ENCODE measurements around the gene CWF19L1. TPM values are rescaled to one million over a fixed set of nuclear protein-coding genes. Genes with fewer than 3 reads are reported as not detected.
A peak's percentile ranks its signal among the peaks of the same experiment; 100 is the strongest.

Gene CWF19L1
- total RNA-seq, 1 experiment from 2014 or later = 39.9 TPM

DNA sequence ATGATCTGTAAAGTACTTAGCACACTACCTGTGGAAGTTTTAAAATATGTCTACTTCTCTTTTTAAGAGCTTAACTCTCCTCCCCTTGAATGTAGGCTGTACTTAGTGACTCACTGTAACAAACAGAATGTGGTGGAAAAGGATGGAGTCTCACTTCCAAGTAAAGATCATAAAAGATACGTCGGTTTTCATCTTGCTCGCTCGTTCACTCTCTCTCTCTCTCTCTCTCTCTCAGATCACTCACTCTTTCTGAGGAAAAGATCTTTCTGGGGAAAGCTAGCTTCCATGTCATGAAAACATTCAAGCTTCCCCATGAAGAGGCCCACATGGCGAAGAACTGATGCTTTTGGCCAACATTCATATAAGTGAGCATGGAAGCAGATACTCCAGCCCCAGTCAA is 43.6 kb downstream of the CWF19L1 start:
- DNase-seq = no peak
- no peak overlapping the region for H3K4me3 ChIP-seq (ENCODE audit: insufficient read depth, low read depth, low read length)
- no peaks in the 10 kb centered on the region for H3K27me3 ChIP-seq (ENCODE audit: control insufficient read depth, insufficient read depth, low read length)
- peaks cover 4% of the 10 kb centered on the region for H3K36me3 ChIP-seq (replicated peaks; ENCODE audit: control insufficient read depth, insufficient read depth, low read length)

DNA sequence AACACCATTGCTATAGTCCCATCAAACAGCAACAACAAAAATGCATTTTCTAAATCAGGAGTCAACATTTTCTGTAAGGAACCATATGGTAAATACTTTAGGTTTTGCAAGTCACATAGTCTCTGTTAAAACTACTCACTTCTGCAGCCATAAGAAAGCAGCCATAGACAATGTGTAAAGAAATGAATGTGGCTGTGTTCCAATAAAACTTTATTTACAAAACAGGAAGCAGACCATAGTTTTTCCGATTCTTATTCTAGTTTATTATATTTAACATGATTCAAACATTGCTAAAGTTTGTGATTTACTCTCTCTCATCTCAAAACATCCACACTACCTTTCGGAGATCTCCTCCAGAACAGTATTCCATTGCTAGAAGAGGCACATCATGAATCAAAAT is 44.9 kb downstream of the CWF19L1 start:
- no peak for DNase-seq
- Histone ChIP-seq H3K27me3 (ENCODE audit: control insufficient read depth, insufficient read depth, low read length) (no peaks in the 10 kb centered on the region), H3K36me3 (replicated peaks; ENCODE audit: control insufficient read depth, insufficient read depth, low read length) (peaks cover 4% of the 10 kb centered on the region), H3K4me3 (ENCODE audit: insufficient read depth, low read depth, low read length) (no peak overlapping the region)

DNA sequence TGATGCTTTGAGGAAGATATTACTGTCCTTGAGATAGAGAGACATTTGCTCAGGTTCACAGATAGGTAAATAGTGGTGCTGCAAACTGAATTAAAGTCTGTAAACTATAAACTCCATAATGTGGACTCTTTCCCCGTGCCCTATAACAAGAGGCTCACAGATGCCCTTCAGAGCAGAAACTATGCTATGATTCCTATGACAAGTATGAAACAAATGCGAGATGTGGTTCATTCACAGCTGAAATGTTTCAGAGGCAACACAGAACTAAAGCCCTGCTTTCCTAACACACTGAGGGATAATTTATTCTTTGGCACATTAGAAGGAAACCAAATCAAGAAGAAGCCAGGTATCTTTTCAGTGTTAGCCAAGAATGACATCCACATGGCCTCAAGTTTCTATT is 51.4 kb downstream of the CWF19L1 start:
- Histone ChIP-seq H3K36me3 (replicated peaks; ENCODE audit: control insufficient read depth, insufficient read depth, low read length) (peaks cover 1% of the 10 kb centered on the region; the same call in 1 of the 2 replicates), H3K27me3 (ENCODE audit: control insufficient read depth, insufficient read depth, low read length) (no peaks in the 10 kb centered on the region), H3K4me3 (ENCODE audit: insufficient read depth, low read depth, low read length) (no peak overlapping the region)
- no peak for DNase-seq

DNA sequence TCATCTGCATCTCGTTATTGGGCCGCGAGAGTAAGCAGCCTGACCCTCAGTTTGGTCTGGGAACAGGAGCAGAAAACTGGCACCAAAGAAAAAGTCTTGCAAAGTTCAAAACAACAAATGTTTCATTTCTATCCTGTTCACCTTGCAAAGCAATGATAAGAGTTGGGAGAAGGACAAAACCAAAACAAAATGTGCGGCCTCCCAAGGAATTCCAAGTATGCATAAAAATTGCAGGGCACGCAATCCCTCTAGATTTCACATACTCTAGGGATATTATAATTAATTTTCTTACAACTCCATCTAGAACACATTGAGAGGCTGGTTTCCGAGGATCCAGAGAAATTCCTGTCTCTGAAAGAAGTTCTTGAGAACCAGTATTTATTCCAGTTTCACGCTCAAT is 58.1 kb downstream of the CWF19L1 start:
- no peak overlapping the region for H3K4me3 ChIP-seq (ENCODE audit: insufficient read depth, low read depth, low read length)
- H3K27me3 ChIP-seq (ENCODE audit: control insufficient read depth, insufficient read depth, low read length) = no peaks in the 10 kb centered on the region
- DNase-seq = no peak
- H3K36me3 ChIP-seq (replicated peaks; ENCODE audit: control insufficient read depth, insufficient read depth, low read length) = peaks cover 3% of the 10 kb centered on the region

DNA sequence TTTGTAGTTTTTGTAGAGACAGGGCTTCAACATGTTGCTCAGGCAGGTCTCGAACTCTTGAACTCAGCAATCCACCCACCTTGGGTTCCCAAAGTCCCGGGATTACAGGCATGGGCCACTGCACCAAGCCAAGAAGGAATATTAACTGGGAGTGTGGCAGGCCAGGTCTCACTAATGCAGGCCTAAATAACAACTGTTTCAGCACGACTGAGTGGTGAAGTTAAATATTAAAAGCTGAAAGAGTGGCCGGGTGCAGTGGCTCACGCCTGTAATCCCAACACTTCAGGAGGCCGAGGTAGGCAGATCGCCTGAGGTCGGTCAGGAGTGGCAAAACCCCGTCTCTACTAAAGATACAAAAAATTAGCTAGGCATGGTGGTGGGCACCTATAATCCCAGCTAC is 59.2 kb downstream of the CWF19L1 start:
- Histone ChIP-seq H3K36me3 (replicated peaks; ENCODE audit: control insufficient read depth, insufficient read depth, low read length) (peaks cover 6% of the 10 kb centered on the region), H3K4me3 (ENCODE audit: insufficient read depth, low read depth, low read length) (no peak overlapping the region), H3K27me3 (ENCODE audit: control insufficient read depth, insufficient read depth, low read length) (no peaks in the 10 kb centered on the region)
- DNase-seq = no peak

DNA sequence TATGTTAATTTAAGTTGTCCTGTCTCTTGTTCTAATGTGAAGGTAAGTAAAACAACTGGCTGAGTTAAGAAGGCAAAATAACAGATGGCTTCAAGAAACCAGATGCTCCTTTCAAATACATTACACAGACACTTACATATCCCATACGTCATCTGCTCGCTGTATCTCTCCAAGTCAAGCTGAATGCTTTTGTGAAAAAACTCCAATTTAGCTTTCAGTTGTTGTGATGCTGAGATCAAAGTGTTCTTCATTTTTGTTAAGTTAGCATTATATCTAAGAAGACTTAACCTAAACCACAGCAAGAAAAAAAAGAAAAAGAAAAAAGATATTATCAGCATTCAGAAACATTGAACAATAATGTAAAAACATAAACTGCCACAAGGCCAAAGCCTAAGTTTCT is 63.1 kb downstream of the CWF19L1 start:
- Histone ChIP-seq H3K27me3 (ENCODE audit: control insufficient read depth, insufficient read depth, low read length) (no peaks in the 10 kb centered on the region), H3K4me3 (ENCODE audit: insufficient read depth, low read depth, low read length) (no peak overlapping the region), H3K36me3 (replicated peaks; ENCODE audit: control insufficient read depth, insufficient read depth, low read length) (peaks cover 7% of the 10 kb centered on the region)
- no peak for DNase-seq

DNA sequence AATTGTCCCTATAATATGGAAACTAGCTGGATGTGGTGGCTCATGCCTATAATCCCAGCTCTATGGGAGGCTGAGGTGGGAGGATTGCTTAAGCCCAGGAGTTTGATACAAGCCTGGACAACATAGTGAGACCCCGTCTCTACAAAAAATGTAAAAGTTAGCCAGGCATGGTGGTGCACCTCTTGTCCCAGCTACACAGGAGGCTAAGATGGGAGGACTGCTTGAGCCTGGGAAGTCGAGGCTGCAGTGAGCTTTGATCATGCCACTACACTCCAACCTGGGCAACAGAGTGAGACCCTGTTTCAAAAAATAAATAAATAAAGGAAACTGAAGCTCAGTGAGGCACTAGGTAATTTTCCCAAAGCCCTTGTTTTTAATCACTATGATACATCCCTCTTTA is 65.9 kb downstream of the CWF19L1 start:
- Histone ChIP-seq H3K27me3 (ENCODE audit: control insufficient read depth, insufficient read depth, low read length) (no peaks in the 10 kb centered on the region), H3K4me3 (ENCODE audit: insufficient read depth, low read depth, low read length) (no peak overlapping the region), H3K36me3 (replicated peaks; ENCODE audit: control insufficient read depth, insufficient read depth, low read length) (peaks cover 6% of the 10 kb centered on the region)
- no peak for DNase-seq

DNA sequence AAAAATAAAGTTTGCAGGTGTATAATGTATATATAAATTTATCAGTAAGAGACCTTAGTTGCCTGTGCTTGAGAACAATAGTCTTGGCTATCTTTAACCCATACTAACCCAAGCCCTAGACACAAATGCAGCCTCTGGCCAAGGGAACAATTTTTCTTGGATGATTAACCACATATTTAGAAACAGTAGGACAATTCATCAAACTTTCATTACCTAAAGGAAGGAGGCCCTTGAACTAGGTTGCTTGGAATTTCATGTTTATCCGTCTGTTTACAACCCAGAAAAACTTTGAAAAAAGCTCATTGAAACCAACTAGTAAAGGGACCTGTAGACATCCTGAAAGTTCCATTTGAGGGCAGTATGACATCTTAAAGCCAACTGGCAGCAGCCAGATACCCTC is 72.7 kb downstream of the CWF19L1 start:
- Histone ChIP-seq H3K4me3 (ENCODE audit: insufficient read depth, low read depth, low read length) (no peak overlapping the region), H3K27me3 (ENCODE audit: control insufficient read depth, insufficient read depth, low read length) (no peaks in the 10 kb centered on the region), H3K36me3 (replicated peaks; ENCODE audit: control insufficient read depth, insufficient read depth, low read length) (peaks cover 5% of the 10 kb centered on the region)
- DNase-seq = no peak

DNA sequence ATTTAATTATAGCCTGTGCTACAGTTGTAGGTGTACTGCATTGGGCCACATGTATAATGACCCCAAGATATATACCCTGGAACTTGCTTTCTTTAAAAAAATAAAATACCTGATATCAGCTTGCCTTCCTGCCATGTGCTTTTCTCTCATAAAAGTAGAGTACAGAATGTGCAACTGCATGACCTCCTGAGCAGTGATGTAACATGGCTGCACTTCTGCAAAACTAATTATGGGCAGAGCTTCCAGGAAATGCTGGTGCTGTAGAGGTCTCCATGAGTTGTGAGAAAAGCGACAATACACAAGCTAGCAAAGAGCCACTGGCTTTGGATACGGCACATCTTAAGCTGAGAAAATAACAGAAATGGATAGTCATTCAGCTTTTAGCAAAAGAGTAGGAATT is 75.1 kb downstream of the CWF19L1 start:
- Histone ChIP-seq H3K4me3 (ENCODE audit: insufficient read depth, low read depth, low read length) (no peak overlapping the region), H3K36me3 (replicated peaks; ENCODE audit: control insufficient read depth, insufficient read depth, low read length) (peaks cover 5% of the 10 kb centered on the region), H3K27me3 (ENCODE audit: control insufficient read depth, insufficient read depth, low read length) (no peaks in the 10 kb centered on the region)
- DNase-seq = no peak

DNA sequence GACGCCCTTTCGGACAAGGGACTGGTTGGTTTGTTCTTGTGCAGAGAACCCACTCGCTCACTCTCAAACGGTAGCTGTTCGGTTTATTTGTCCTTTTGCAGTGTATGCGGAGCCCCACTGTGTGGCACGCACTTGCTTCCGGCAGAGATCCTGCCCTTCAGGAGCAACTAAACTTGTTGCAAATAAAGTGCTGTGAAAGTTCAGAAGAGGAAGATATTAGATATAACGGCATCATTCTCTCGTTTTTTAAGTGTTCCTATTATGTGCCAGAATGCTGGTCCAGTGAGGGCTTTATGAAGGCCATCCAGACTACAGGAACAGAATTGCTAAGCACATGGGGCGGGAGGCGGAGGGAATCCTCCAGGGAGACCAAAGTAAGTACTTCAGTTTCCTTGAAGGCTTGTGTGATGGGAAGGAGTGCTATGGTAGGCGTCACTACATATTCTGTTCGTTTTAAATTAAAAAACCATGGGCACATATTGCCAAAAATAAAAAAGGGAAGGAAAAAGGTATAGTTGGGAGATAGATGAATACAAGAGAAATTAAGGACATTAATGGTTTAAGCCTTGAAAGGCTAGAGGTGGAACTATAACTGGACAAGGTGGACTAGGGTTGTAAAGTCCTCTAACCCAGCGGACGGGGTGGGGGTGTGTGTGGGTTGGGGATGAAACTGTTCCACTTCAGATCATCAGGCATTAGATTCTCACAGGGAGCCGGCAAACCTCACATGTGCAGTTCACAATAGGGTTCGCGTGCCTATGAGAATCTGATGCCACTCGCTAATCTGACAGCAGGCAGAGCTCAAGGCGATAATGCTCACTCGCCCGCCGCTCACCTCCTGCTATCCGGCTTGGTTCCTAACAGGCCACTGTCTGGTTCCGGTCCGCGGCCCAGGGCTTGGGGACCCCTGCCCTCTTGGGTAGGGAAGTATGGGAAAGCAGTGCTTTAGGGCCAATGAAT is 80.9 kb downstream of the CWF19L1 start:
- Histone ChIP-seq H3K36me3 (replicated peaks; ENCODE audit: control insufficient read depth, insufficient read depth, low read length) (peaks cover 5% of the 10 kb centered on the region), H3K27me3 (ENCODE audit: control insufficient read depth, insufficient read depth, low read length) (no peaks in the 10 kb centered on the region), H3K4me3 (ENCODE audit: insufficient read depth, low read depth, low read length) (peak overlapping the region; percentile 66)
- DNase-seq = peak; percentile 47

DNA sequence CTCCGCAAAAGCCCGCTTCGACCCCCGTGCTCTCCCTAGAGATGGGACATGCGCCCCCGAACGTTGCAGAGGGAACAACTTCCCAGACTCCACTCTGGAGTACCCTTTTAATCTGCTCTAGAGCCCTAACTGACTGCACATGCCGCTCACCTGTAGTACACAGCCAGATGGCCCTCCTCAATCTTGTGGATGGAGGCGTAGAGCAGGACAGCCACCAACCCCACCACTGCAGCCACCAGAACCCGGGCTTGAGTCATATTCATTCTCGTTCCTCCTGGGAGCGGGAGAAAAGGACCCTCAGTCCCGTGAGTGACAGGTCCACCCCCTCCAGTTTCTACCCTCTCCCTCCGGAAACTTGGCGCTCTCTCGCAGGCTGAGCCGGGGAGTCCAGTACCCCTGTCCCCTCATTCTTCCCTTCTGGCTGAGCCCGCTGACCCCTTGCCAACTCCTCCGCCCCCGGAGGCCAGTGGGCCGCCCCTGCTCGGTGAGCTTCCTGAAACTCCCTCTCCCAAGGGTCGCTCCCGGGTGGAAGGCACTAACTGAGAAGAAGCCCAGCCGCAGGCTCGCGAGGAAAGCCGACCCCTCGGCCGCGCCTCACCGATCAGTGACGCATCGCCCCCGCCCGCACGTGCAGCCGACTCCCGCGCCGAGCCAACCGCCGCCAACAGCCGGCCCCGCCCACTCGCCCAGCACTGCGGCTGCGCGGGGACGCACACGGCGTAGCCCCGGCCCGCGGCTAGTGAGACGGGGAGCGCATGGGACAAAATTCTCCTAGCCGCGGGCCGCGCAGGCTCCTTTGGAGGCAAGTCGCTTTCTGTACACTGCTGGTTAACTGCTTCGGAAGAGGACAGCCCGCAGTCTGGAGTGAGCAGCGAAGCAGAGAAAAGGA is 81.8 kb downstream of the CWF19L1 start, which contains the start of gene ERLIN1:
ERLIN1 (minus strand) TSS at position 666 of the 889 bp plus-strand sequence; CDS start at position 263, 403 bp downstream.
- H3K27me3 ChIP-seq (ENCODE audit: control insufficient read depth, insufficient read depth, low read length) = no peaks in the 10 kb centered on the region
- peaks cover 2% of the 10 kb centered on the region for H3K36me3 ChIP-seq (replicated peaks; ENCODE audit: control insufficient read depth, insufficient read depth, low read length)
- peak; percentile 95 for DNase-seq
- peak within 1 kb of the TSS; percentile 66 for H3K4me3 ChIP-seq (ENCODE audit: insufficient read depth, low read depth, low read length)

DNA sequence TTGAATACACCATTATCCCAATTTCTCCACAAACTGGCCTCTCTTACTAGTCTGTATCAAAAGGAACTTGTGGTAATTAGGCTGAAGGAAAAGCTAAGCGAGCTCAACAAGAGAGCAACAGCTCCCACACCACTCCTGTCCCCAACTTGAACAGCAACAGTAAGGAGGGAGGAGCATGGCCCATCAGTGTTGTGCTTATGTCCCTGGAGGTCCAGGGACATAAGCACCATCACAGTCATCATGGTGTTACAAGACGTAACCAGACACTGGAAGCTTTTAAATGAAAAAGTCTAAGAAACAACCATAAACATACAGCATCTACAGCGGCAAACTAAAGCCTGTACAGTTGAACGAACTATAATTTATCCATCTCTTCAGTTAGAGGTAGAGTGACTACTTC is 82.6 kb downstream of the CWF19L1 start:
- peaks cover 2% of the 10 kb centered on the region for H3K36me3 ChIP-seq (replicated peaks; ENCODE audit: control insufficient read depth, insufficient read depth, low read length)
- H3K27me3 ChIP-seq (ENCODE audit: control insufficient read depth, insufficient read depth, low read length) = no peaks in the 10 kb centered on the region
- H3K4me3 ChIP-seq (ENCODE audit: insufficient read depth, low read depth, low read length) = peak overlapping the region; percentile 66
- DNase-seq = peak; percentile 26

DNA sequence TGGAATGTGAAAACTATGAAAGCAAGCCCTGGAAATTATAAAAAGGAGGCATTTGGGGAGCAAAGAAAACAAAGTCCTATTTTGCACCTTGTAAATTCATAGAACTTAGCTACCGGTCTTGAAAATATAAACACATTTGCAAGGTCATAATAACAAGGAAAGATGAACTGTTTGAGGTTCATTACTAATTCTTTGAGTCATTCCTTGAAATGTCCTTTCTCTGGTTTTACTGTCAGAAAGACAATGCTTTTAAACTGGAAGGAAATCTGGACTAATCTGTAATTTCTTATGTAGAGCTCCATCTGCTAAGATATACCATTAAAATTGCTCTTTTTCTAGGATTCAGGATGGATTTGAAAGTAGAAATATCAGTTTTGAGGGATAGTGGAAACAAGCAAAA is 83.0 kb downstream of the CWF19L1 start:
- no peak for DNase-seq
- no peaks in the 10 kb centered on the region for H3K27me3 ChIP-seq (ENCODE audit: control insufficient read depth, insufficient read depth, low read length)
- peaks cover 2% of the 10 kb centered on the region for H3K36me3 ChIP-seq (replicated peaks; ENCODE audit: control insufficient read depth, insufficient read depth, low read length)
- H3K4me3 ChIP-seq (ENCODE audit: insufficient read depth, low read depth, low read length) = peak overlapping the region; percentile 66; the same call in 1 of the 2 replicates

DNA sequence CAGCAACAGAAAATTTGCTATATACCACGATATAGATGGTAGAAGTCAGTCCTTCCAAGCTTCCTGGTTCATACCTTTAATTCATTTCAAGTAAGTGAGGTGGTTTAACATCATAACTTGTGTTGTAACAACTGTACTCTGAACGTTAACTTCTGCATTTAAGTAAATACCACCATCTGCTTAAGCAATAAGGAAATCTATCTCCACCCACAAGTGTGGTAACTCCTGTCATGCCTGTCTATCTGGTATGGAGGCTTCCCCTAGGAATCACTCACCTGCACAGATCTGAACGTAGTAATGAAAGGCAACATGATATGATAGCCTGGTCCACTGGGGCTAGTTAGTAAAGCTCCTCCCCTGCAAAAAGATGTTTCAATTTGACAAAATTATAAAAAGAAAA is 84.0 kb downstream of the CWF19L1 start:
- H3K36me3 ChIP-seq (replicated peaks; ENCODE audit: control insufficient read depth, insufficient read depth, low read length) = peaks cover 2% of the 10 kb centered on the region
- no peak for DNase-seq
- no peaks in the 10 kb centered on the region for H3K27me3 ChIP-seq (ENCODE audit: control insufficient read depth, insufficient read depth, low read length)

More for the DNA sequence above, 84.0 kb downstream of the CWF19L1 start:
- no peak overlapping the region for H3K4me3 ChIP-seq (ENCODE audit: insufficient read depth, low read depth, low read length)
